ENCODE results near the gene NDUFAF7. TPM values are rescaled to one million over a fixed set of nuclear protein-coding genes. Genes with fewer than 3 reads are reported as not detected.
"Not testable (repeated sequence)": the region's sequence is repeated elsewhere in the genome, so short reads cannot be mapped to it uniquely, and the experiment has no call there.

NDUFAF7 gene
- total and polyA plus RNA-seq, 8 donors = 7.3 to 79.9 (median 19.8) TPM

DNA sequence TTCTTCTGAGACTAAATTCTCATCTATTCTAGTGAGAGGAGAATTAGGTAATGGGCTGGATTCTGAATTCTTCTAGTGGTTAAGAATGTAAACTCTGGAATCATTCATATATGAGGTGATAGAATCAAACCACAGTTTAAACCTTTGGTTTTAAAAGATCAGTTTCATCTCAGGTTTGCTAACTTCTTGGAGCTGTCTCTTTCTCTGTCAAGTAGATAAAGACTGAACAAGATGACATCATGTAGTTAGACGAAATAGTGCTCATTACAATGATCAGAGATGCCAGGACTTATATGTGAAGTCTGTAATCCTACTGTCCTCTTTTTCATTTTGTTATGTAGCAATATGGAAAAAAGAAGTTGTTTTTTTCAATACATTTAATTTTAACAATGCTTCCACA lies 30.2 kb upstream of the NDUFAF7 start:
- TF ChIP-seq EP300 (IDR thresholded peaks at IDR 0.05) = no peak
- no peak for TF ChIP-seq POLR2A (IDR thresholded peaks at IDR 0.05)
- TF ChIP-seq, protein P1, sequence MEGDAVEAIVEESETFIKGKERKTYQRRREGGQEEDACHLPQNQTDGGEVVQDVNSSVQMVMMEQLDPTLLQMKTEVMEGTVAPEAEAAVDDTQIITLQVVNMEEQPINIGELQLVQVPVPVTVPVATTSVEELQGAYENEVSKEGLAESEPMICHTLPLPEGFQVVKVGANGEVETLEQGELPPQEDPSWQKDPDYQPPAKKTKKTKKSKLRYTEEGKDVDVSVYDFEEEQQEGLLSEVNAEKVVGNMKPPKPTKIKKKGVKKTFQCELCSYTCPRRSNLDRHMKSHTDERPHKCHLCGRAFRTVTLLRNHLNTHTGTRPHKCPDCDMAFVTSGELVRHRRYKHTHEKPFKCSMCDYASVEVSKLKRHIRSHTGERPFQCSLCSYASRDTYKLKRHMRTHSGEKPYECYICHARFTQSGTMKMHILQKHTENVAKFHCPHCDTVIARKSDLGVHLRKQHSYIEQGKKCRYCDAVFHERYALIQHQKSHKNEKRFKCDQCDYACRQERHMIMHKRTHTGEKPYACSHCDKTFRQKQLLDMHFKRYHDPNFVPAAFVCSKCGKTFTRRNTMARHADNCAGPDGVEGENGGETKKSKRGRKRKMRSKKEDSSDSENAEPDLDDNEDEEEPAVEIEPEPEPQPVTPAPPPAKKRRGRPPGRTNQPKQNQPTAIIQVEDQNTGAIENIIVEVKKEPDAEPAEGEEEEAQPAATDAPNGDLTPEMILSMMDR (IDR thresholded peaks at IDR 0.05) = no peak
- no peak for TF ChIP-seq POLR2AphosphoS5 (IDR thresholded peaks at IDR 0.05)
- Histone ChIP-seq H3K4me3 (no peak overlapping the region), H3K4me1 (peaks cover 9 to 23% (median 18%) of the 10 kb centered on the region in 4 donors), H3K27me3 (no peaks in the 10 kb centered on the region), H3K27ac (no peak overlapping the region), H3K9me3 (peaks cover 0 to 12% (median 3%) of the 10 kb centered on the region in 4 donors), H3K36me3 (peaks cover 30 to 68% (median 61%) of the 10 kb centered on the region in 4 donors)
- intact Hi-C loops (cut with DNase I; ENCODE audit: low total_unique reads) = no loop called here
- WGBS, 5 donors = 67 to 88% (median 84%) methylated on average over 1 of the region's 1 CpG
- no peak for DNase-seq

DNA sequence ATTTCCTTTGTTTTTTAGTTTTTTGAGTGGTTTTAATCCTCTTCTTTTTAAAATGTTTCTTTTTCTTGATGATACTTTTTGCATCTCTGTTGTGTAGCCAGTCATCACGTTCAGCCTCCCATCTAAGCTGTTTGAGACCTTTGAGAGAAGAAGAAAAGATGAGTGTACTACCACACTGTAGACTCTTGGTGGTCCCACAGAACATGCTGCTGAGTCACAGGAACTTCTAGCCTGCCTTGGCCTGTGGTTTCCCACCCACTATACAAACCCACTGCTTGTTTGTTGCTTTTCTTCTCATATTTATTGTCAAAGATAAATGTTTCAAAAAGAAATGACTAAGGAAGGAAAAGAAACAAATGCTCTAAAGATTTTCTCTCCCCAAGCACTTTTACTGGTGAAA lies 29.7 kb upstream of the NDUFAF7 start:
- peaks cover 0 to 18% (median 6%) of the 10 kb centered on the region in 4 donors for H3K9me3 ChIP-seq
- DNase-seq = no peak
- H3K27ac ChIP-seq = no peak overlapping the region
- H3K4me1 ChIP-seq = peaks cover 9 to 21% (median 16%) of the 10 kb centered on the region in 4 donors
- no peak overlapping the region for H3K4me3 ChIP-seq
- intact Hi-C loops (cut with DNase I; ENCODE audit: low total_unique reads) = no loop called here
- no peaks in the 10 kb centered on the region for H3K27me3 ChIP-seq
- H3K36me3 ChIP-seq = peaks cover 36 to 73% (median 67%) of the 10 kb centered on the region in 4 donors
- 70 to 100% (median 83%) methylated on average over 1 of the region's 1 CpG for WGBS, 5 donors
- no peak for TF ChIP-seq POLR2A (IDR thresholded peaks at IDR 0.05)
- TF ChIP-seq, protein P1 (IDR thresholded peaks at IDR 0.05) = no peak
- no peak for TF ChIP-seq EP300 (IDR thresholded peaks at IDR 0.05)
- no peak for TF ChIP-seq POLR2AphosphoS5 (IDR thresholded peaks at IDR 0.05)

DNA sequence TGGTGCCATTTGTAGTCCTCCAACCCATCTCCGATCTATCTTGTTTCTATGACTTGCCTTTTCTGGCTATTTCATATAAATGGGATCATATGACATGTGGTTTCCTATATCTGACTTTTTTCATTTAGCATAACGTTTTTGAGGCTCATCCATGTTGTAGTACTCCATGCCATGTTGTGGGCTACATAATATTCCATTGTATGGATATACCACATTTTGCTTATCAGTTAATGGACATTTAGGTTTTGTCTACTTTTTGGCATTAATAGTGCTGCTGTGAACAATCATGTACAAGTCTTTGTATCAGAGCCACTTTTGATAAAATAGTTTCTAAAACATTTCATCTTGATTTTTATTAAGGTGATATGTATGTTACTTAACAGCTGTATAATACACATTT lies 27.8 kb upstream of the NDUFAF7 start:
- Histone ChIP-seq H3K4me3 (no peak overlapping the region), H3K27me3 (no peaks in the 10 kb centered on the region), H3K36me3 (peaks cover 44 to 93% (median 86%) of the 10 kb centered on the region in 4 donors), H3K4me1 (peaks cover 0 to 3% (median under 1%) of the 10 kb centered on the region in 4 donors), H3K9me3 (peaks cover 0 to 36% (median 16%) of the 10 kb centered on the region in 4 donors), H3K27ac (no peak overlapping the region)
- TF ChIP-seq POLR2A (IDR thresholded peaks at IDR 0.05) (no peak), POLR2AphosphoS5 (IDR thresholded peaks at IDR 0.05) (no peak), EP300 (IDR thresholded peaks at IDR 0.05) (no peak)
- TF ChIP-seq, protein P1 (IDR thresholded peaks at IDR 0.05) = no peak
- DNase-seq = no peak
- intact Hi-C loops (cut with DNase I; ENCODE audit: low total_unique reads) = no loop called here
- WGBS, 5 donors = 91 to 97% (median 96%) methylated on average over 2 of the region's 2 CpGs

DNA sequence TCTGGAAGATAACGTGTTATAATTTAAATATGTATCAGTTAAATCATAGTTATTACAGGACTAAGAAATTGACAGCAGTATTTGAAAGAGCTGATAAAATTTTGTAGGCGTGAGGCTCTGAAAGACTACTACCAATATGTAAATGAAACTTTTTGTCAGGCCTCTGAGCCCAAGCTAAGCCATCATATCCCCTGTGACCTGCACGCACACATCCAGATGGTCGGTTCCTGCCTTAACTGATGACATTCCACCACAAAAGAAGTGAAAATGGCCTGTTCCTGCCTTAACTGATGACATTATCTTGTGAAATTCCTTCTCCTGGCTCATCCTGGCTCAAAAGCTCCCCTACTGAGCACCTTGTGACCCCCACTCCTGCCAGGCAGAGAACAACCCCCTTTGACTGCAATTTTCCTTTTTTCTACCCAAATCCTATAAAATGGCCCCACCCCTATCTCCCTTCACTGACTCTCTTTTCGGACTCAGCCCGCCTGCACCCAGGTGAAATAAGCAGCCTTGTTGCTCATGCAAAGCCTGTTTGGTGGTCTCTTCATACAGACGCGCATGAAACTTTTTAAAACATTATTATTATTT lies 26.3 kb upstream of the NDUFAF7 start:
- H3K4me3 ChIP-seq; intact Hi-C loops (cut with DNase I; ENCODE audit: low total_unique reads); DNase-seq; H3K4me1 ChIP-seq; H3K27ac ChIP-seq; H3K27me3 ChIP-seq: not testable (repeated sequence)
- Histone ChIP-seq H3K9me3 (peaks cover 0 to 46% (median 22%) of the 10 kb centered on the region in 4 donors), H3K36me3 (peaks cover 57 to 100% (median 100%) of the 10 kb centered on the region in 4 donors)
- WGBS, 5 donors = 84 to 90% (median 86%) methylated on average over 8 of the region's 8 CpGs

DNA sequence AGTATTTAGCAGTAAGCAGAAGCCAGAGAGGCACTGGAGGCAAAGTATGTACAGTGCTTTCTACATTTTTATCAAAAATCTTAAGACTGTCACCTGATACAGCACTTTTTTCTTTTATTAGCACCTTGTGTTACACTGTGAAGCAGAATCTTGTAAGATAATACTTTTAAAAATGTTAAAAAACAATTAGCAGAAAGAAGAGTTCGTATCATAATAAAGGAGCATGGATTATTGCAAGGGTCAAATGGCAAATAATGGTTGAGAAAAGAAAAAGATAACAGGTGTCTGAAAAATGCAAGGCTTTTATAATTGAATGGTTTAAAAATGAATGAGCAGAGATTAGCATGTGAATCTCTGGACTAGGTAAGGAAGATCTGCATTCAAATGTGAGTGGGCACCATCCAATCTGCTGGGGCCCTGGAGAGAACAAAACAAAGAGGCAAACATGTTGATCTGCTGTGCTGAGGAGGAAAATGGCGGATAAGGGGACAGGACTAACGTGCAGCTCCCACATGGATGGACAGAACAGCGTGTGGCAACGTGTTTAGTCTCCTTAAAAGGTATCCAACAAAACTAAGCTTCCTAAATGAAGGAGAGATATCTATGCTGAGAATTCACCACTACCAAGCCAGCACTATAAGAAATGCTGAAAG lies 25.6 kb upstream of the NDUFAF7 start:
- no peak for TF ChIP-seq EP300 (IDR thresholded peaks at IDR 0.05)
- TF ChIP-seq, protein P1 (IDR thresholded peaks at IDR 0.05) = no peak
- TF ChIP-seq POLR2A (IDR thresholded peaks at IDR 0.05) = no peak
- Histone ChIP-seq H3K9me3 (peaks cover 0 to 46% (median 22%) of the 10 kb centered on the region in 4 donors), H3K36me3 (peaks cover 64 to 100% (median 100%) of the 10 kb centered on the region in 4 donors), H3K4me3 (no peak overlapping the region), H3K27me3 (no peaks in the 10 kb centered on the region), H3K4me1 (no peaks in the 10 kb centered on the region), H3K27ac (no peak overlapping the region)
- DNase-seq = no peak
- WGBS, 5 donors = 92 to 96% (median 95%) methylated on average over 5 of the region's 5 CpGs
- intact Hi-C loops (cut with DNase I; ENCODE audit: low total_unique reads) = no loop called here

DNA sequence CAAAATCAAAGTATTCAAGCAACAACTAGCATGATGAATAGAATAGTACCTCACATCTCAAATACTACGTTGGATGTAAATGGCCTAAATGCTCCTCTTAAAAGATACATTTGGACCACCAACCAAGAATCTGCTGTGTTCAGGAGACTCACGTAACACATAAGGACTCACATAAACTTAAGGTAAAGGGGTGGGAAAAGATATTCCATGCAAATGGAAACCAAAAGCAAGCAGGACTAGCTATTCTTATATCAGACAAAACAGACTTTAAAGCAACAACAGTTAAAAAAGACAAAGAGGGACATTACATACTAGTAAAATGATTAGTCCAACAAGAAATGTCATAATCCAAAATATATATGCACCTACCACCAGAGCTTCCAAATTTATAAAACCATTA lies 24.7 kb upstream of the NDUFAF7 start:
- H3K27me3 ChIP-seq; H3K27ac ChIP-seq; DNase-seq; intact Hi-C loops (cut with DNase I; ENCODE audit: low total_unique reads); H3K4me1 ChIP-seq; H3K4me3 ChIP-seq: not testable (repeated sequence)
- H3K36me3 ChIP-seq = peaks cover 67 to 100% (median 100%) of the 10 kb centered on the region in 4 donors
- WGBS, 5 donors = 89 to 100% (median 95%) methylated on average over 2 of the region's 2 CpGs
- peaks cover 0 to 46% (median 22%) of the 10 kb centered on the region in 4 donors for H3K9me3 ChIP-seq
